Right atrium auricular region (tissue), 2 donors: ENCODE results near the gene ACSF3. TPM values are rescaled to one million over a fixed set of nuclear protein-coding genes. Genes with fewer than 3 reads are reported as not detected.
A peak's percentile ranks its signal among the peaks of the same experiment; 100 is the strongest.

Source experiments
- DNase-seq: peaks from one replicate; pipeline ENCODE4 v3.0.0-alpha.2; 2019; ENCODE audit warnings: low spot score
- H3K27ac ChIP-seq, 2 donors: fragments of 200-600 bp; sonication (generic); 1 replicate in 1 of 2; 2 replicates in 1 of 2; pipeline ENCODE4 v1.5.1; 2016 to 2019
- H3K27me3 ChIP-seq, 2 donors: fragments of 200-600 bp; sonication (generic); one replicate each; pipeline versions ENCODE4 v1.5.1 to v1.6.0; 2017 to 2019
- H3K36me3 ChIP-seq: fragments of 200-600 bp; sonication (generic); one replicate; pipeline ENCODE4 v1.5.1; 2016
- H3K4me1 ChIP-seq, 2 donors: fragments of 200-600 bp; sonication (generic); one replicate each; pipeline versions ENCODE4 v1.5.1 to v1.6.0; 2017 to 2019
- H3K4me3 ChIP-seq, 2 donors: fragments of 200-600 bp; sonication (generic); 1 replicate in 1 of 2; 2 replicates in 1 of 2; pipeline ENCODE4 v1.5.1; 2017 to 2019; ENCODE audit warnings: mild to moderate bottlenecking in 1 of 2, moderate library complexity in 1 of 2
- H3K9me3 ChIP-seq, 2 donors: fragments of 200-600 bp; sonication (generic); one replicate each; pipeline ENCODE4 v1.5.1; 2019
- CTCF ChIP-seq, 2 donors: fragments of 200-600 bp; sonication (generic); IDR thresholded peaks; one replicate each; pipeline ENCODE4 v1.5.1; 2019; ENCODE audit warnings: antibody characterized with exemption in 2 of 2
- total RNA-seq, 2 donors: library from RNA; depleted of rRNA; stranded (reverse); fragments of >200 nt; gene quantifications; one replicate each; pipeline ENCODE4 v1.1.0, GENCODE V29; 2016

Gene ACSF3
- 10 to 100 TPM; 13.4 to 15.9 TPM for total RNA-seq

GRCh38 chr16:89093602-89094251 is at the start of gene ACSF3:
Gene ACSF3 (plus strand): TSS chr16:89093852. CDS start chr16:89100682, 6,830 bp downstream.
- no peak for TF ChIP-seq CTCF (IDR thresholded peaks at IDR 0.05)
- H3K27me3 ChIP-seq: no peaks in the 10 kb centered on the region
- H3K4me1 ChIP-seq: peaks cover 0 to 35% of the 10 kb centered on the region in 2 donors
- H3K9me3 ChIP-seq: no peaks in the 10 kb centered on the region
- H3K4me3 ChIP-seq: peak within 1 kb of the TSS; percentile 76 to 96
- H3K36me3 ChIP-seq: no peaks in the 10 kb centered on the region
- peak; percentile 61 for DNase-seq
- peak within 1 kb of the TSS; percentile 29 to 55 for H3K27ac ChIP-seq

GRCh38 chr16:89044418-89045180 is 49.1 kb upstream of the ACSF3 start:
- Histone ChIP-seq H3K4me3 (no peak overlapping the region), H3K27ac (no peak overlapping the region), H3K9me3 (no peaks in the 10 kb centered on the region), H3K27me3 (no peaks in the 10 kb centered on the region), H3K36me3 (no peaks in the 10 kb centered on the region), H3K4me1 (no peaks in the 10 kb centered on the region)
- no peak for DNase-seq
- TF ChIP-seq CTCF (IDR thresholded peaks at IDR 0.05): no peak

- Histone ChIP-seq H3K27me3 (no peaks in the 10 kb centered on the region), H3K4me3 (no peak overlapping the region), H3K4me1 (no peaks in the 10 kb centered on the region), H3K36me3 (no peaks in the 10 kb centered on the region), H3K9me3 (no peaks in the 10 kb centered on the region), H3K27ac (no peak overlapping the region)
- no peak for DNase-seq
- no peak for TF ChIP-seq CTCF (IDR thresholded peaks at IDR 0.05)
Measured at GRCh38 chr16:89045181-89045815, 48.4 kb upstream of the ACSF3 start.

- Histone ChIP-seq H3K4me1 (no peaks in the 10 kb centered on the region), H3K36me3 (no peaks in the 10 kb centered on the region), H3K4me3 (no peak overlapping the region), H3K9me3 (no peaks in the 10 kb centered on the region), H3K27me3 (no peaks in the 10 kb centered on the region), H3K27ac (no peak overlapping the region)
- no peak for DNase-seq
- no peak for TF ChIP-seq CTCF (IDR thresholded peaks at IDR 0.05)
Measured at GRCh38 chr16:89045881-89046280, 47.8 kb upstream of the ACSF3 start.

GRCh38 chr16:89046491-89046890 is 47.2 kb upstream of the ACSF3 start:
- H3K4me1 ChIP-seq: no peaks in the 10 kb centered on the region
- no peak overlapping the region for H3K27ac ChIP-seq
- H3K27me3 ChIP-seq: no peaks in the 10 kb centered on the region
- no peak for DNase-seq
- no peaks in the 10 kb centered on the region for H3K9me3 ChIP-seq
- H3K4me3 ChIP-seq: no peak overlapping the region
- no peak for TF ChIP-seq CTCF (IDR thresholded peaks at IDR 0.05)
- no peaks in the 10 kb centered on the region for H3K36me3 ChIP-seq
